ENCODE data around the gene AGBL2. TPM values are rescaled to one million over a fixed set of nuclear protein-coding genes. Genes with fewer than 3 reads are reported as not detected.
A peak's percentile ranks its signal among the peaks of the same experiment; 100 is the strongest.

The AGBL2 gene
- total and polyA plus RNA-seq, 9 of the 15 experiments (the other 6 are each of a cell fraction or from before 2014, with no cell fraction given) = 0.57 to 6.5 (median 1.3) TPM

GRCh38 chr11:47642099-47642855 is 72.9 kb downstream of the AGBL2 start, which contains the start of gene MTCH2 (continued):
- TF ChIP-seq BCLAF1 (IDR thresholded peaks at IDR 0.05; ENCODE audit: borderline replicate concordance in 1 of 2, control insufficient read depth in 1 of 2, low read depth in 2 of 2, low read length in 1 of 2) = no peak
- TF ChIP-seq SP2 (IDR thresholded peaks at IDR 0.05; ENCODE audit: extremely low read depth, low read depth, low read length, poor library complexity, severe bottlenecking) = no peak
- TF ChIP-seq MXI1 (IDR thresholded peaks at IDR 0.05; ENCODE audit: low read depth, low read length) = peak; percentile 55
- TF ChIP-seq ATF6 (CRISPR knock-in tag; IDR thresholded peaks at IDR 0.05) = no peak
- no peak for TF ChIP-seq ARHGAP35 (IDR thresholded peaks at IDR 0.05; ENCODE audit: partially characterized antibody)
- TF ChIP-seq SIX5 (IDR thresholded peaks at IDR 0.05; ENCODE audit: borderline replicate concordance in 1 of 2, insufficient read depth in 1 of 2, low read depth in 1 of 2, low read length in 2 of 2) = no peak
- no peak for TF ChIP-seq ZNF644 (tag; IDR thresholded peaks at IDR 0.05; ENCODE audit: low read depth)
- TF ChIP-seq ATF7 (IDR thresholded peaks at IDR 0.05) = peak; percentile 79
- TF ChIP-seq GATAD2B (IDR thresholded peaks at IDR 0.05; ENCODE audit: borderline replicate concordance) = peak; percentile 73
- peak; percentile 20; the same call in 1 of the 2 replicates for TF ChIP-seq KLF6 (CRISPR knock-in tag; IDR thresholded peaks at IDR 0.05; ENCODE audit: borderline replicate concordance)
- no peak for TF ChIP-seq ZKSCAN1 (IDR thresholded peaks at IDR 0.05; ENCODE audit: low read depth, low read length)
- peak; percentile 15; the same call in 1 of the 2 replicates for TF ChIP-seq NCOR1 (IDR thresholded peaks at IDR 0.05)
- TF ChIP-seq POLR2G (IDR thresholded peaks at IDR 0.05; ENCODE audit: low read depth, low read length) = peak; percentile 99
- TF ChIP-seq CREB3L1 (IDR thresholded peaks at IDR 0.05; ENCODE audit: borderline replicate concordance, low read depth) = peak; percentile 73; the same call in 1 of the 2 replicates
- no peak for TF ChIP-seq ZFP36 (IDR thresholded peaks at IDR 0.05; ENCODE audit: low read depth, low read length, partially characterized antibody)
- no peak for TF ChIP-seq TCF7 (IDR thresholded peaks at IDR 0.05; ENCODE audit: borderline replicate concordance)
- no peak for TF ChIP-seq ZNF586 (CRISPR knock-in tag; conservative IDR thresholded peaks at IDR 0.05)
- 0 out of 2 replicates have a peak, but pooled peaks have one; percentile 63 for TF ChIP-seq ZNF830 (CRISPR knock-in tag; IDR thresholded peaks at IDR 0.05)
- TF ChIP-seq RBM14 (IDR thresholded peaks at IDR 0.05; ENCODE audit: borderline replicate concordance, insufficient read depth, low read depth, low read length) = no peak
- TF ChIP-seq CHD2 (IDR thresholded peaks at IDR 0.05; ENCODE audit: low read depth, low read length) = peak; percentile 91
- peak; percentile 98 for TF ChIP-seq RBBP5 (IDR thresholded peaks at IDR 0.05; ENCODE audit: borderline replicate concordance, insufficient read depth, low read length, poor library complexity, severe bottlenecking)

Data from K562 (cell line).